GM08714 (cell line): ENCODE data around the gene ZNF300.

Source experiments
- H3K4me3 ChIP-seq: fragments of 200-500 bp; sonication (Bioruptor generic); 2 replicates; pipeline ENCODE4 v1.5.1; 2014; ENCODE audit warnings: mild to moderate bottlenecking, low read length, inconsistent platforms
- ZNF274 ChIP-seq: IDR thresholded peaks from 2 replicates; pipeline ENCODE4 v1.6.1; 2012; ENCODE audit warnings: mild to moderate bottlenecking, low read depth, low read length

Gene ZNF300

GRCh38 chr5:150904479-150905311, at the start of gene ZNF300:
TSS of gene ZNF300 (minus strand) at chr5:150904980. CDS start at chr5:150903155, 1,825 bp downstream.
- TF ChIP-seq ZNF274, result no peak
- H3K4me3 ChIP-seq, result peak within 1 kb of the TSS; percentile 32

GRCh38 chr5:150948539-150948938, 43.8 kb upstream of the ZNF300 start:
- no peak for TF ChIP-seq ZNF274
- H3K4me3 ChIP-seq, result no peak overlapping the region

GRCh38 chr5:150946351-150946905, 41.6 kb upstream of the ZNF300 start:
- TF ChIP-seq ZNF274, result no peak
- H3K4me3 ChIP-seq, result no peak overlapping the region

- no peak overlapping the region for H3K4me3 ChIP-seq
- TF ChIP-seq ZNF274, result no peak
Observed at GRCh38 chr5:150945947-150946346, 41.2 kb upstream of the ZNF300 start.

- H3K4me3 ChIP-seq, result no peak overlapping the region
- no peak for TF ChIP-seq ZNF274
Observed at GRCh38 chr5:150945486-150945885, 40.7 kb upstream of the ZNF300 start.

- peak; percentile 84 for TF ChIP-seq ZNF274
- H3K4me3 ChIP-seq, result no peak overlapping the region
Observed at GRCh38 chr5:150931368-150931965, 26.7 kb upstream of the ZNF300 start.

GRCh38 chr5:150918613-150919012, 13.8 kb upstream of the ZNF300 start:
- TF ChIP-seq ZNF274, result no peak
- H3K4me3 ChIP-seq, result no peak overlapping the region

- TF ChIP-seq ZNF274, result no peak
- H3K4me3 ChIP-seq, result no peak overlapping the region
Observed at GRCh38 chr5:150912312-150912814, 7.6 kb upstream of the ZNF300 start.

GRCh38 chr5:150905312-150905683, 518 bp upstream of the ZNF300 start:
- H3K4me3 ChIP-seq, result peak overlapping the region; percentile 32; the same call in 1 of the 2 replicates
- no peak for TF ChIP-seq ZNF274

GRCh38 chr5:150901446-150901845, 3.3 kb downstream of the ZNF300 start:
- no peak for TF ChIP-seq ZNF274
- H3K4me3 ChIP-seq, result no peak overlapping the region

GRCh38 chr5:150895431-150896428, 9.1 kb downstream of the ZNF300 start:
- H3K4me3 ChIP-seq, result no peak overlapping the region
- TF ChIP-seq ZNF274, result peak; percentile 91

GRCh38 chr5:150879358-150879757, 25.4 kb downstream of the ZNF300 start:
- no peak for TF ChIP-seq ZNF274
- no peak overlapping the region for H3K4me3 ChIP-seq

GRCh38 chr5:150862070-150862469, 42.7 kb downstream of the ZNF300 start:
- no peak overlapping the region for H3K4me3 ChIP-seq
- TF ChIP-seq ZNF274, result no peak
